ENCODE measurements around the gene DPP6.

DPP6 gene

DNA sequence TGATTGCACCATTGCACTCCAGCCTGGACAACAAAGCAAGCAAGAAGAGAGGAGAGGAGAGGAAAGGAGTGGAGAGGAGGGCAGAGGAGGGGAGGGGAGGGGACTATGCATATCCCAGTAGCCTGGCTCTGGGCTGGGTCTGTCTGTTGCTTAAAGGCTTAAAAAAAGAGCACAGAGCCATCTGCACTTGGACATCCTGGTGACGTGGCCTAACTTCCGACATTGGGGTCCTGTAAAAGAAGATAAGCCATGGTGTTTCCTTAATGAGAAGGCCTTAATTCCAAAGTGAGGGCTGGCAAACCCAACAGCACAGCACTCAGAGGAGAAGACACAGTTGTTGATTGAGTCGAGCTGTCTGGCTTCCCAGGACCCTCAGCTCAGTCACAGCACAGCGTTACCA, 598.1 kb downstream of the DPP6 start:
- TF ChIP-seq MYC (IDR thresholded peaks at IDR 0.05; ENCODE audit: low read depth, low read length) = no peak
- TF ChIP-seq MAX (IDR thresholded peaks at IDR 0.05; ENCODE audit: low read depth, low read length) = no peak

DNA sequence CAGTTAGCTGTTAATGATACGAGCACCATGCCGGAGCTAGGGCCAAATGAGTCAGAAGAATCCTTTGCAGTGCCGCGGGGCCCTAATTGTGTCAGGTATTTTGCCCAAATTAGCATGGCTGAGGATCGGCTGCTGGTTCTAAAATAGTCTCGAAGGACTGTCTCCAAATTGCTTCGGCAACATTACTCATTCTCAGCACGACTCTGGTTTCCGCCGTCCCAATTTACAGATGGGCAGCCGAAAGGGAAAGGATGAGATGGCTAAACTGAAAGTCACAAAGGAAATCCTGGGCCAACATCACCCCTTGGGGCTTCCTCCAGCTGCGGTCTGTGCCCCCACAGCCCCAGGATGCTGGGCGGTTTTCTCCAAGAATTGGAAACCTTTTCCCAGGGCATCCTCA, 599.3 kb downstream of the DPP6 start:
- no peak for DNase-seq (ENCODE audit: low read depth)
- TF ChIP-seq MAX (IDR thresholded peaks at IDR 0.05; ENCODE audit: low read depth, low read length) (no peak), POLR2A (IDR thresholded peaks at IDR 0.05; ENCODE audit: extremely low read depth, insufficient read length) (no peak), MYC (IDR thresholded peaks at IDR 0.05; ENCODE audit: low read depth, low read length) (no peak)
- TF ChIP-seq, protein P1, sequence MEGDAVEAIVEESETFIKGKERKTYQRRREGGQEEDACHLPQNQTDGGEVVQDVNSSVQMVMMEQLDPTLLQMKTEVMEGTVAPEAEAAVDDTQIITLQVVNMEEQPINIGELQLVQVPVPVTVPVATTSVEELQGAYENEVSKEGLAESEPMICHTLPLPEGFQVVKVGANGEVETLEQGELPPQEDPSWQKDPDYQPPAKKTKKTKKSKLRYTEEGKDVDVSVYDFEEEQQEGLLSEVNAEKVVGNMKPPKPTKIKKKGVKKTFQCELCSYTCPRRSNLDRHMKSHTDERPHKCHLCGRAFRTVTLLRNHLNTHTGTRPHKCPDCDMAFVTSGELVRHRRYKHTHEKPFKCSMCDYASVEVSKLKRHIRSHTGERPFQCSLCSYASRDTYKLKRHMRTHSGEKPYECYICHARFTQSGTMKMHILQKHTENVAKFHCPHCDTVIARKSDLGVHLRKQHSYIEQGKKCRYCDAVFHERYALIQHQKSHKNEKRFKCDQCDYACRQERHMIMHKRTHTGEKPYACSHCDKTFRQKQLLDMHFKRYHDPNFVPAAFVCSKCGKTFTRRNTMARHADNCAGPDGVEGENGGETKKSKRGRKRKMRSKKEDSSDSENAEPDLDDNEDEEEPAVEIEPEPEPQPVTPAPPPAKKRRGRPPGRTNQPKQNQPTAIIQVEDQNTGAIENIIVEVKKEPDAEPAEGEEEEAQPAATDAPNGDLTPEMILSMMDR (IDR thresholded peaks at IDR 0.05; ENCODE audit: low read depth, low read length) = no peak
- no peak overlapping the region for H3K4me3 ChIP-seq (ENCODE audit: low read depth, low read length)

More for the DNA sequence above, 598.1 kb downstream of the DPP6 start:
- no peak for DNase-seq (ENCODE audit: low read depth)
- no peak overlapping the region for H3K4me3 ChIP-seq (ENCODE audit: low read depth, low read length)

GRCh38 chr7:154652564-154652963, 600.4 kb downstream of the DPP6 start:
- no peak overlapping the region for H3K4me3 ChIP-seq (ENCODE audit: low read depth, low read length)
- TF ChIP-seq MYC (IDR thresholded peaks at IDR 0.05; ENCODE audit: low read depth, low read length) (no peak), POLR2A (IDR thresholded peaks at IDR 0.05; ENCODE audit: extremely low read depth, insufficient read length) (no peak), MAX (IDR thresholded peaks at IDR 0.05; ENCODE audit: low read depth, low read length) (no peak)
- TF ChIP-seq, protein P1 (IDR thresholded peaks at IDR 0.05; ENCODE audit: low read depth, low read length) = no peak
- DNase-seq (ENCODE audit: low read depth) = no peak

DNA sequence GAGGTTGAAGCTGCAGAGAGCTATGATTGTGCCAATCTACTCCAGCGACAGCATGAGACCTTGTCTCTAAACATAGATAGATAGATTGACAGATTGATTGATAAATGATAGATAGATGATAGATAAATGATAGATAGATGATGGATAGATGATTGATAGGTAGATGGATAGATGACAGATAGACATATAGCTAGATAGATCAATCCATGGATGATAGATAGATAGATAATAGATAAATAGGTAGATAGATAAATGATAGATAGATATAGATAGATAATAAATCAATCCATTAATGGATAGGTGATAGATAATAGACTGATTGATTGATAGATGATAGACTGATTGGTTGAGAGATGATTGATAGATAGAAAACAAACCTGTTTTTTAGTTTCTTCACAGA, 601.1 kb downstream of the DPP6 start:
- no peak for DNase-seq (ENCODE audit: low read depth)
- H3K4me3 ChIP-seq (ENCODE audit: low read depth, low read length) = no peak overlapping the region
- TF ChIP-seq MYC (IDR thresholded peaks at IDR 0.05; ENCODE audit: low read depth, low read length) (no peak), POLR2A (IDR thresholded peaks at IDR 0.05; ENCODE audit: extremely low read depth, insufficient read length) (no peak), MAX (IDR thresholded peaks at IDR 0.05; ENCODE audit: low read depth, low read length) (no peak)
- TF ChIP-seq, protein P1 (IDR thresholded peaks at IDR 0.05; ENCODE audit: low read depth, low read length) = no peak

DNA sequence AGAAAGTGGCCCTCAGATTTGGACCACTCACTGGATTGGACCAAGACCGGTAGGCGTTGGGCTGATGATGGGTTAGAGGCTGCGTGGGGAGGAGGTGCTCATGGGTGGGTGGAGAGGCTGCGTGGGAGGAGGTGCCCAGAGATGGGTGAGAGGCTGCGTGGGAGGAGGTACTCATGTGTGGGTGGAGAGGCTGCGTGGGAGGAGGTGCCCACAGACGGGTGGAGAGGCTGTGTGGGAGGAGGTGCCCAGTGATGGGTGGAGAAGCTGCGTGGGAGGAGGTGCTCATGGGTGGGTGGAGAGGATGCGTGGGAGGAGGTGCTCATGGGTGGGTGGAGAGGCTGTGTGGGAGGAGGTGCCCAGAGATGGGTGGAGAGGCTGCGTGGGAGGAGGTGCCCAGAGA, 604.4 kb downstream of the DPP6 start:
- no peak for DNase-seq (ENCODE audit: low read depth)
- TF ChIP-seq MYC (IDR thresholded peaks at IDR 0.05; ENCODE audit: low read depth, low read length) (no peak), MAX (IDR thresholded peaks at IDR 0.05; ENCODE audit: low read depth, low read length) (no peak), POLR2A (IDR thresholded peaks at IDR 0.05; ENCODE audit: extremely low read depth, insufficient read length) (no peak)
- TF ChIP-seq, protein P1 (IDR thresholded peaks at IDR 0.05; ENCODE audit: low read depth, low read length) = no peak
- H3K4me3 ChIP-seq (ENCODE audit: low read depth, low read length) = no peak overlapping the region

DNA sequence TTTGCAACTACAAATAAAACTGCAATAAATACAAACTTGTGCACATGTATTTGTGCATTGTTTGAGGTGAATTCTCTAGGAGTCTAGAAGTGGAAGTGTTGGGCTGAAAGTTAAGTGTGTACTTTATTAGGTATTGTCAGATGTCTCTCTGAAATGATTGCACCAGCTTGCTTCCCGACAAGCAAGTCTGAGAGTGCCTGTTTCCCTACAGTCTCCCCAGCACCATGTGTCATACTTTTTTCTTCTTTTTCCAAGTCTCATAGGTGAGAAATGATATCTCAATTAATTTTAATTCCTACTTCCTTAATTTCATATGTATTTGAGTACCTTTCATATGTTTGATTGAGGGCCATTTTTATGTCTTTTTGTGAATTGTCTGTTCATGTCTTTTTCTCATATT, 614.6 kb downstream of the DPP6 start:
- TF ChIP-seq, protein P1 (IDR thresholded peaks at IDR 0.05; ENCODE audit: low read depth, low read length) = no peak
- TF ChIP-seq MYC (IDR thresholded peaks at IDR 0.05; ENCODE audit: low read depth, low read length) = no peak
- no peak for TF ChIP-seq POLR2A (IDR thresholded peaks at IDR 0.05; ENCODE audit: extremely low read depth, insufficient read length)
- no peak overlapping the region for H3K4me3 ChIP-seq (ENCODE audit: low read depth, low read length)
- no peak for DNase-seq (ENCODE audit: low read depth)
